CD14-positive monocyte (primary cell): Measurements from ENCODE around the gene DLGAP1. TPM values are rescaled to one million over a fixed set of nuclear protein-coding genes. Genes with fewer than 3 reads are reported as not detected.
"Not testable (repeated sequence)": the region's sequence is repeated elsewhere in the genome, so short reads cannot be mapped to it uniquely, and the experiment has no call there.

Experiments used
- DNase-seq, 3 donors: peaks; one replicate each; pipeline ENCODE4 v3.0.0-alpha.2; 2011 to 2022
- H2AFZ ChIP-seq: 2 replicates; pipeline ENCODE4 v1.6.0; 2012; ENCODE audit warnings: mild to moderate bottlenecking, low read depth, low read length, inconsistent platforms; ENCODE audit not compliant: insufficient read depth, poor library complexity, severe bottlenecking
- H3K27ac ChIP-seq, 2 donors: 1 replicate in 1 of 2; 2 replicates in 1 of 2; pipeline ENCODE4 v1.5.1; 2012 to 2013; ENCODE audit warnings: low read length in 2 of 2, control low read depth in 1 of 2, inconsistent platforms in 1 of 2, low read depth in 1 of 2, mild to moderate bottlenecking in 1 of 2
- H3K27me3 ChIP-seq, 2 donors: one replicate each; pipeline versions ENCODE4 v1.6.0 to v1.6.1; 2011 to 2013; ENCODE audit warnings: low read length in 2 of 2; ENCODE audit not compliant: control insufficient read depth in 2 of 2, insufficient read depth in 2 of 2
- H3K36me3 ChIP-seq, 2 donors: replicated peaks in 1 of 2; 1 replicate in 1 of 2; 2 replicates in 1 of 2; pipeline versions ENCODE4 v1.5.1 to v1.6.1; 2012 to 2013; ENCODE audit warnings: low read length in 2 of 2, control low read depth in 1 of 2, inconsistent platforms in 1 of 2, mild to moderate bottlenecking in 1 of 2; ENCODE audit not compliant: insufficient read depth in 2 of 2, control insufficient read depth in 1 of 2
- H3K4me1 ChIP-seq, 2 donors: 1 replicate in 1 of 2; 2 replicates in 1 of 2; pipeline versions ENCODE4 v1.5.1 to v1.6.1; 2012 to 2013; ENCODE audit warnings: low read length in 2 of 2, control low read depth in 1 of 2, inconsistent platforms in 1 of 2, mild to moderate bottlenecking in 1 of 2, moderate library complexity in 1 of 2; ENCODE audit not compliant: insufficient read depth in 2 of 2, control insufficient read depth in 1 of 2
- H3K4me2 ChIP-seq: replicated peaks from 2 replicates; pipeline ENCODE3; 2012; ENCODE audit warnings: low read length, moderate library complexity, mild to moderate bottlenecking; ENCODE audit not compliant: poor library complexity, severe bottlenecking; ENCODE audit errors: extremely low read depth
- H3K4me3 ChIP-seq, 3 experiments: fragments of 200-600 bp in 1 of 3; sonication (generic) in 1 of 3; replicated peaks in 1 of 3; 1 replicate in 2 of 3; 2 replicates in 1 of 3; pipeline ENCODE4 v1.5.1; 2011 to 2013; ENCODE audit warnings: low read length in 3 of 3, mild to moderate bottlenecking in 3 of 3, control low read depth in 2 of 3, low read depth in 2 of 3, inconsistent platforms in 1 of 3, moderate library complexity in 1 of 3
- H3K79me2 ChIP-seq: 2 replicates; pipeline ENCODE4 v1.6.0; 2012; ENCODE audit warnings: mild to moderate bottlenecking, control low read depth, inconsistent platforms, low read length, moderate library complexity; ENCODE audit not compliant: insufficient read depth
- H3K9ac ChIP-seq: 2 replicates; pipeline ENCODE4 v1.6.0; 2017; ENCODE audit warnings: low read length, mild to moderate bottlenecking; ENCODE audit not compliant: insufficient read depth, poor library complexity, severe bottlenecking
- H3K9me3 ChIP-seq, 2 donors: replicated peaks in 1 of 2; 1 replicate in 1 of 2; 2 replicates in 1 of 2; pipeline versions ENCODE4 v1.5.1 to v1.6.1; 2012 to 2013; ENCODE audit warnings: low read length in 2 of 2, control low read depth in 1 of 2; ENCODE audit not compliant: control insufficient read depth in 1 of 2, insufficient read depth in 1 of 2
- H4K20me1 ChIP-seq: 2 replicates; pipeline ENCODE4 v1.6.0; 2012; ENCODE audit warnings: mild to moderate bottlenecking, low read length, control low read depth, moderate library complexity; ENCODE audit not compliant: insufficient read depth
- H3K27ac Mint-ChIP-seq, 7 donors: one replicate each; pipeline ENCODE4 v1.8.0; 2020; ENCODE audit warnings: mild to moderate bottlenecking in 7 of 7, mixed read lengths in 7 of 7, moderate library complexity in 6 of 7, inconsistent platforms in 2 of 7
- H3K27me3 Mint-ChIP-seq, 3 donors: one replicate each; pipeline ENCODE4 v1.8.0; 2021 to 2022; ENCODE audit warnings: low read depth in 3 of 3, mild to moderate bottlenecking in 3 of 3, mixed read lengths in 3 of 3, moderate library complexity in 3 of 3, inconsistent platforms in 1 of 3
- H3K36me3 Mint-ChIP-seq, 2 donors: one replicate each; pipeline ENCODE4 v1.8.0; 2020; ENCODE audit warnings: mixed read lengths in 2 of 2, inconsistent platforms in 1 of 2, mild to moderate bottlenecking in 1 of 2
- H3K4me1 Mint-ChIP-seq: one replicate; pipeline ENCODE4 v1.8.0; 2020; ENCODE audit warnings: mild to moderate bottlenecking, mixed read lengths
- H3K4me3 Mint-ChIP-seq, 2 donors: one replicate each; pipeline ENCODE4 v1.8.0; 2020; ENCODE audit warnings: mild to moderate bottlenecking in 2 of 2, mixed read lengths in 2 of 2, moderate library complexity in 1 of 2
- H3K9me3 Mint-ChIP-seq, 7 donors: one replicate each; pipeline ENCODE4 v1.8.0; 2020 to 2022; ENCODE audit warnings: mixed read lengths in 7 of 7, mild to moderate bottlenecking in 6 of 7, moderate library complexity in 6 of 7, inconsistent platforms in 2 of 7
- WGBS: methylation state at CpG from one replicate; pipeline ENCODE4 v1.1.5; 2013; ENCODE audit warnings: missing lambda C conversion rate; ENCODE audit not compliant: insufficient coverage; 5-methylcytosine and 5-hydroxymethylcytosine counted together
- intact Hi-C, 2 donors: fragments of 100-400 bp; cut with micrococcal nuclease; formaldehyde crosslinking; loops; one replicate each; pipeline versions ENCODE4 v1.15.0 to v1.15.1; 2023
- polyA plus RNA-seq, 3 donors: library from polyadenylated mRNA; depleted of rRNA in 1 of 3; unstranded in 2 of 3; stranded (reverse) in 1 of 3; fragments of 300-500 nt in 2 of 3; fragments of >200 nt in 1 of 3; fragmentation: Illumina TruSeq in 2 of 3; gene quantifications; 1 replicate in 2 of 3; 2 replicates in 1 of 3; pipeline ENCODE4 v1.2.3, GENCODE V29; 2012 to 2021
- TF ChIP-seq, protein P1 (sequence below): fragments of 200-600 bp; IDR thresholded peaks from one replicate; pipeline ENCODE4 v1.8.0; 2022; ENCODE audit warnings: antibody characterized with exemption, mild to moderate bottlenecking

DLGAP1 gene
- polyA plus RNA-seq, 3 donors, result 0.09 to 0.42 TPM; not detected in 1

DNA sequence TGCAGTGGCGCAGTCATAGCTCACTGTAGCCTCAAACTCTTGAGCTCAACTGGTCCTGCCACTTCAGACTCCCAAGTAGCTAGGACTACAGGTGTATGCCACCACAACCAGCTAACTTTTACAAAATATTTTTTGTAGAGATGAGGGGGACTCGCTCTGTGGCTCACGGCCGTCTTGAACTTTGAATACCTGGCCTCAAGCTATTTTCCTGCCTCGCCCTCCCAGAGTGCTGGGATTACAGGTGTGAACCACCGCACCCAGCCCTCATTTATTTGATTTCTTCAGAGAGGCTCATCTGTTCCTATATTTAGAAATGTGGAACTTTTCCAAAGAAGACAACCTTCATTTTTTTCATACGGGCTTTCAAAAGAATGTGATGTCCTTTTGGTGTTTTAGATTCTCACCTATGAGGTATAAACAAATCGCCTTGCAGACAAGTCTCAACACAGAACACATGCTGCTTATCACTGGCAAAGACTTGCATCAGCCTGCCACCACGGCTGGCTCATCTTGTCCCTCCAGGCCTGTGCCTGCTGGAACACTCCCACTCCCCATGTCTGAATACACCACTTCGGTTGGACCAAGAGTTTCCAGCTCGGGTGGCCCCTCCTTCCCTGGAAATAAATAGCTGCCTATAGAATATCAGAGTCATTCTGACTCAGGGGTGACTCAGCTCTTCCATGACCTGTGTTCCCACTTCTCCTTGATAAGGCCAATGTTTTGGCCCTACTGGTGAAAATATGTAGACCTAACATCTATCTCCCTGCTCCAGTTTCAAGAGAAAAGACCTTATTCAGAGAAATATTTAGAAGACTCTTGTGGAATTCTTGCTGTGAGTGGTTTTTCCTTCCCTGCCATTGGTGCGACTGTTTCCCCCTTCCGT is 802.5 kb downstream of the DLGAP1 start:
- TF ChIP-seq, protein P1, sequence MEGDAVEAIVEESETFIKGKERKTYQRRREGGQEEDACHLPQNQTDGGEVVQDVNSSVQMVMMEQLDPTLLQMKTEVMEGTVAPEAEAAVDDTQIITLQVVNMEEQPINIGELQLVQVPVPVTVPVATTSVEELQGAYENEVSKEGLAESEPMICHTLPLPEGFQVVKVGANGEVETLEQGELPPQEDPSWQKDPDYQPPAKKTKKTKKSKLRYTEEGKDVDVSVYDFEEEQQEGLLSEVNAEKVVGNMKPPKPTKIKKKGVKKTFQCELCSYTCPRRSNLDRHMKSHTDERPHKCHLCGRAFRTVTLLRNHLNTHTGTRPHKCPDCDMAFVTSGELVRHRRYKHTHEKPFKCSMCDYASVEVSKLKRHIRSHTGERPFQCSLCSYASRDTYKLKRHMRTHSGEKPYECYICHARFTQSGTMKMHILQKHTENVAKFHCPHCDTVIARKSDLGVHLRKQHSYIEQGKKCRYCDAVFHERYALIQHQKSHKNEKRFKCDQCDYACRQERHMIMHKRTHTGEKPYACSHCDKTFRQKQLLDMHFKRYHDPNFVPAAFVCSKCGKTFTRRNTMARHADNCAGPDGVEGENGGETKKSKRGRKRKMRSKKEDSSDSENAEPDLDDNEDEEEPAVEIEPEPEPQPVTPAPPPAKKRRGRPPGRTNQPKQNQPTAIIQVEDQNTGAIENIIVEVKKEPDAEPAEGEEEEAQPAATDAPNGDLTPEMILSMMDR, result no peak
- DNase-seq, result peak; percentile 65 to 87 (median 84)
- H3K4me1 Mint-ChIP-seq, result peaks cover 20% of the 10 kb centered on the region
- Histone ChIP-seq H3K9me3 (no peaks in the 10 kb centered on the region), H3K4me1 (peaks cover 17 to 19% of the 10 kb centered on the region in 2 donors), H3K4me2 (no peak overlapping the region), H2AFZ (no peak overlapping the region), H3K27me3 (no peaks in the 10 kb centered on the region), H3K27ac (peak overlapping the region in 1 of 2 donors; percentile 5), H4K20me1 (no peaks in the 10 kb centered on the region), H3K79me2 (no peaks in the 10 kb centered on the region), H3K36me3 (no peaks in the 10 kb centered on the region), H3K9ac (no peak overlapping the region), H3K4me3 (no peak overlapping the region)
- peak overlapping the region in 5 of 7 donors; percentile 31 to 90 (median 70) for H3K27ac Mint-ChIP-seq
- 27% methylated on average over 3 of the region's 13 CpGs for WGBS
- intact Hi-C loops, result no loop called here
- peaks cover 0 to 2% of the 10 kb centered on the region in 2 donors for H3K36me3 Mint-ChIP-seq
- peaks cover 0 to 2% (median 0%) of the 10 kb centered on the region in 3 donors for H3K27me3 Mint-ChIP-seq
- H3K9me3 Mint-ChIP-seq, result peaks cover 0 to 2% (median 0%) of the 10 kb centered on the region in 7 donors
- no peak overlapping the region for H3K4me3 Mint-ChIP-seq

DNA sequence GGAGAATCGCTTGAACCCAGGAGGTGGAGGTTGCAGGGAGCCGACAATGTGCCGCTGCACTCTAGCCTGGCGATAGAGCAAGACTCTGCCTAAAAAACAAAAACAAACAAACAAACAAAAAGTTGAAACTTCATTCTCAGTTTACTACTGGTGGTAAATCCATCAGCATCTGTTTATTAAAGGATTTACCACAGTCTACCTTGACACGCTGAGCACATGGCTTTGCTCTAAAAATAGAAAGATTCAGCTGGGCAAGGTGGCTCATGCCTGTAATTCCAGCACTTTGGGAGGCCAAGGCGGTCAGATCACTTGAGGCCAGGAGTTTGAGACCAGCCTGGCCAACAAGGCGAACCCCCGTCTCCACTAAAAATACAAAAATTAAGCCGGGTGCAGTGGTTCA is 803.8 kb downstream of the DLGAP1 start:
- H3K9me3 ChIP-seq, result no peaks in the 10 kb centered on the region
- H3K27me3 Mint-ChIP-seq, result peaks cover 0 to 2% (median 0%) of the 10 kb centered on the region in 3 donors
- H2AFZ ChIP-seq, result no peak overlapping the region
- no peak for DNase-seq
- 100% methylated on average over 5 of the region's 9 CpGs for WGBS
- H3K4me2 ChIP-seq, result no peak overlapping the region
- H3K9me3 Mint-ChIP-seq, result peaks cover 0 to 2% (median 0%) of the 10 kb centered on the region in 7 donors
- no peaks in the 10 kb centered on the region for H3K79me2 ChIP-seq
- H3K4me3 Mint-ChIP-seq, result no peak overlapping the region
- TF ChIP-seq, protein P1, result no peak
- no peak overlapping the region for H3K27ac ChIP-seq
- H3K4me1 ChIP-seq, result peaks cover 17 to 19% of the 10 kb centered on the region in 2 donors
- no peaks in the 10 kb centered on the region for H3K27me3 ChIP-seq
- H3K4me1 Mint-ChIP-seq, result peaks cover 20% of the 10 kb centered on the region
- peaks cover 0 to 2% of the 10 kb centered on the region in 2 donors for H3K36me3 Mint-ChIP-seq
- H4K20me1 ChIP-seq, result no peaks in the 10 kb centered on the region
- H3K4me3 ChIP-seq, result no peak overlapping the region
- no peak overlapping the region for H3K27ac Mint-ChIP-seq
- intact Hi-C loops, result no loop called here
- no peaks in the 10 kb centered on the region for H3K36me3 ChIP-seq
- no peak overlapping the region for H3K9ac ChIP-seq

DNA sequence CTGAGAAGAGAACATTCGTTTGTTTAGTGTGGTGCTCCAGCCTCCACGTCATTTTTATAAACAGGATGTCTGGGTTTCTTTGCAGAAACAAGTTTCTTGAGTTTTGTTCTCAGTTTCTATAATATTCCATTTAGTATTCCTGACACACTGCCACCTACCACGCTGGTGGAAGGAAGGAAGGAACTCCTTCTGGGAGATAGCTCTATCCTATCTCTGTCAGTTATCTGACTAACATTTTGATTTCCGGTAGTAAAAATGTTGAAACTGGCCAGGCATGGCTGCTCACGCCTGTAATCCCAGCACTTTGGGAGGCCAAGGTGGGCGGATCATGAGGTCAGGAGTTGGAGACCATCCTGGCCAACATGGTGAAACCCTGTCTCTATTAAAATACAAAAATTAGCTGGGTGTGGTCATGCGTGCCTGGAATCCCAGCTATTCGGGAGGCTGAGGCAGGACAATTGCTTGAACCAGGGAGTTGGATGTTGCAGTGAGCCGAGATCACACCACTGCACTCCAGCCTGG is 804.5 kb downstream of the DLGAP1 start:
- H3K79me2 ChIP-seq, H3K9ac ChIP-seq, H3K36me3 ChIP-seq, H3K4me3 Mint-ChIP-seq, intact Hi-C loops, H3K9me3 ChIP-seq, H3K27me3 Mint-ChIP-seq, H3K27ac ChIP-seq, H3K36me3 Mint-ChIP-seq, H3K9me3 Mint-ChIP-seq, DNase-seq, H3K4me2 ChIP-seq, H4K20me1 ChIP-seq, H3K4me3 ChIP-seq, H2AFZ ChIP-seq, H3K27me3 ChIP-seq: not testable (repeated sequence)
- H3K27ac Mint-ChIP-seq, result peak overlapping the region in 2 of 7 donors; percentile 11 to 26
- 94% methylated on average over 6 of the region's 9 CpGs for WGBS
- H3K4me1 Mint-ChIP-seq, result peaks cover 18% of the 10 kb centered on the region
- H3K4me1 ChIP-seq, result peaks cover 16 to 18% of the 10 kb centered on the region in 2 donors
